Panc1 (cell line): Measurements from ENCODE around the gene IL18RAP.

Experiments used
- CTCF ChIP-seq: fragments of 450-650 bp; IDR thresholded peaks from 2 replicates; pipeline ENCODE4 v1.5.1; 2017; ENCODE audit warnings: mild to moderate bottlenecking
- POLR2AphosphoS5 ChIP-seq: IDR thresholded peaks from 2 replicates; pipeline ENCODE4 v1.6.1; 2012; ENCODE audit warnings: mild to moderate bottlenecking, low read depth, low read length, moderate library complexity
- SIN3A ChIP-seq: IDR thresholded peaks from 2 replicates; pipeline ENCODE4 v1.6.1; 2012; ENCODE audit warnings: low read depth, mild to moderate bottlenecking, low read length, moderate library complexity, borderline replicate concordance; ENCODE audit not compliant: insufficient read depth

GRCh38 chr2:102435741-102436140 lies 12.8 kb downstream of the IL18RAP start:
- TF ChIP-seq CTCF = no peak
- TF ChIP-seq POLR2AphosphoS5 = no peak
- TF ChIP-seq SIN3A = no peak
